Retinal pigment epithelial cell (primary cell): ENCODE measurements around the gene RPL18A.

ENCODE experiments used
- DNase-seq: peaks from one replicate; pipeline ENCODE4 v3.0.0-alpha.2; 2010; ENCODE audit warnings: low read depth
- H3K4me3 ChIP-seq: 2 replicates; pipeline ENCODE4 v1.5.1; 2011; ENCODE audit warnings: mild to moderate bottlenecking, low read length, control low read depth, moderate library complexity
- TF ChIP-seq, protein P1 (sequence below): conservative IDR thresholded peaks from 2 replicates; pipeline ENCODE4 v1.5.1; 2011; ENCODE audit warnings: low read depth, low read length, control low read depth, inconsistent platforms

Gene RPL18A

DNA sequence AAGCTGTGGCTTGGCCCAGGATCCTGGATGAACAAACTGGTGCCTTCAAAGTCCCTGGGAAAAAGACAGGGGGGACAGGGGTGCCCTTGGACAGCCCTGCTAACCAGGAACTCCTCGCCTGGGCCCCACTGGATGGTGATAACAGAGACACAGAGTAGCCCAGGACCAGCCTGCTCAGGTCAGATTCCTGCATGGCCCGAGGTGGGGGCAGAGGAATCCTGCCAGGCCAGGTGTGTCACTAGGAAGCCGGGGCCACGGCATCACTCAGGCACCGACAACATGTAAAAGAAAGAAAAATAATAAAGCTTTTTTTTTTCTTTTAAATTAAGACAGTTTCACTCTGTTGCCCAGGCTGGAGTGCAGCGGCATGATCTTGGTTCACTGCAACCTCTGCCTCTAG, 5.6 kb upstream of the RPL18A start:
- TF ChIP-seq, protein P1, sequence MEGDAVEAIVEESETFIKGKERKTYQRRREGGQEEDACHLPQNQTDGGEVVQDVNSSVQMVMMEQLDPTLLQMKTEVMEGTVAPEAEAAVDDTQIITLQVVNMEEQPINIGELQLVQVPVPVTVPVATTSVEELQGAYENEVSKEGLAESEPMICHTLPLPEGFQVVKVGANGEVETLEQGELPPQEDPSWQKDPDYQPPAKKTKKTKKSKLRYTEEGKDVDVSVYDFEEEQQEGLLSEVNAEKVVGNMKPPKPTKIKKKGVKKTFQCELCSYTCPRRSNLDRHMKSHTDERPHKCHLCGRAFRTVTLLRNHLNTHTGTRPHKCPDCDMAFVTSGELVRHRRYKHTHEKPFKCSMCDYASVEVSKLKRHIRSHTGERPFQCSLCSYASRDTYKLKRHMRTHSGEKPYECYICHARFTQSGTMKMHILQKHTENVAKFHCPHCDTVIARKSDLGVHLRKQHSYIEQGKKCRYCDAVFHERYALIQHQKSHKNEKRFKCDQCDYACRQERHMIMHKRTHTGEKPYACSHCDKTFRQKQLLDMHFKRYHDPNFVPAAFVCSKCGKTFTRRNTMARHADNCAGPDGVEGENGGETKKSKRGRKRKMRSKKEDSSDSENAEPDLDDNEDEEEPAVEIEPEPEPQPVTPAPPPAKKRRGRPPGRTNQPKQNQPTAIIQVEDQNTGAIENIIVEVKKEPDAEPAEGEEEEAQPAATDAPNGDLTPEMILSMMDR = no peak
- DNase-seq = no peak
- H3K4me3 ChIP-seq = no peak overlapping the region

DNA sequence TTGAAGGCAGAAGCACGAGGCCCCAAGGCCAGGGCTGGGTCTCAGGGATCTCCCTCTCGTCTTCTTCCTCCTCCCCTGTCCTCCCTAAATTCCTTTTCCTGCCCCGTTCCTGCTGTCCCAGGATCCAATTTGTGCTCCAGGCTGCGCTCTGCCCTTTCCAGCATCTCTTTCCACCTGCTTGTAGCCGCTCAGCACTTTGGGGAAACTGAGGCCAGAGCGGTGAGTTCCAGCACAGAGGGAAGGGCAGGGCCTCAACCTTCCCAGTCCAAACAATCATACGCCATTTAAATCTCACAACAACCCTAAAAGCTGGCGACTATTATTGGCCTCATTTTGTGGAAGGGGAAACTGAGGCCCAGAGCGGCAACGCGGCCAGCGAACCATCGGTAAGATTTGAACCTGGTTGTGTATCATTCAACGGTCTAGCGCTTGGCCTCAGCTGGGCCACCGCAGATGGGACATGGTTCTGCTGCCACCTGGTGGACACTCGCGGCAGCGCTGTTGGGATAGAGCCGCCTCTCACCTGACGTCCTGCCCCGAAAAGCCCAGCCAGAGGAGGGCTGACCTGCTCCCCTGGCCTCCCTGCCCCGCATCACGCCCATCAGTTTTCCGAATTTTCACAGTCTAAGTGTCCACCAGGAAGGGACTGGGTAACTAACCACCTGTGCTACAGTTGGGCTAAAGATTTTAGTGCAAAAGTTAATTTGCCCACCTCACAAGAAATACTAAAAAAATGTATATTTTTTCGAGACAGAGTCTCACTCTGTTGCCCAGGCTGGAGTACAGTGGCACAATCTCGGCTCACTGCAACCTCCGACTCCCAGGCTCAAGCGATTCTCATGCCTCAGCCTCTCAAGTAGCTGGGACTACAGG, 4.2 kb upstream of the RPL18A start:
- no peak overlapping the region for H3K4me3 ChIP-seq
- DNase-seq = no peak
- TF ChIP-seq, protein P1 = peak; percentile 92

DNA sequence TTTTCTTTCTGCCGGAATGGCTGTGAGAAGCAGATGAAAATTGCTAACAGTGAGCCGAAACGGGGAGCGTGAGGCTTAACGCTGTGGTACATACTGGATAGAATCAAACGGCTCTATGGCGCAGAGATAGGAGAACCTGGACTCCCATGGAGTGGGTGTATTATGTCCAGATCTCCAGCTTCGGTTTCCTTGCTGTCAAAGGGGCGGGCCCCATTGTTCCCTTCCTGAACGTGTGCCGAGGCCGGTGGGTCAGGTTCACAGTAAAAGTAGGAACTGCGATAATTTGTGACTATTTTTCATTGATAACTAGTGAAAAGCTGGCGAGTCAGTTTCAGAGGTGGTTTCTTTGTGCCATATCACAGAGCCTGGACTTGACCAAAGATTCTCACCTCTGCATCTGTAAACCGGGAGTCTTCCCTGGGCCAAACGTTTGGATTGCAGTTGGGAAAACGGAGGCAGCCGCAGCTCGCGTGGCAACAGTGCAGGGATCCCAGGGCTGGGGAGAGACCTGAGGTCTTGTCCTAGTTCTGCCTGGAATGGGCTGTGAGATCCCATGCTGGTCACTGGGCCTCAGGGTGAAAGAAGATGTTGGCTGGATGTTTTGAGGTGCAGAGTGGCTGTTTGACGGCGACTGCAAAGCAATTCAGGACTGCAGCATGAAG, 752 bp downstream of the RPL18A start:
- peak overlapping the region; percentile 98 for H3K4me3 ChIP-seq
- TF ChIP-seq, protein P1 = no peak
- DNase-seq = no peak

DNA sequence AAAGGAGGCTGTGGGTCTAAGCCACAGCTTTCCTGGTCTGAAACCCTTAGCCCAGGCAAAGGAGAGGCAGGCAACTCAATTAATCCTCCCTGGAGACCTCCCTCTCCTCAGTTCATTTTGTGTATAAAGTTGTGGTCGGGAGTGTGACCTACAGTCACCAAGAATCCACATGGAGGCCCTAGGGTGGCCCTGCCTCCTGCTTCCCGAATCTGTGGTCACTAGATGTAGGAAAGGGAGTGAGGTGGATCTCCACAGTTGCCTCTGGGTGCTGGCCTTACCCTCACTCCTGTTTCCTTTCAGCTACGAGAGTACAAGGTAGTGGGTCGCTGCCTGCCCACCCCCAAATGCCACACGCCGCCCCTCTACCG, 1.3 kb downstream of the RPL18A start:
- H3K4me3 ChIP-seq = peak overlapping the region; percentile 98
- TF ChIP-seq, protein P1 = no peak
- no peak for DNase-seq

DNA sequence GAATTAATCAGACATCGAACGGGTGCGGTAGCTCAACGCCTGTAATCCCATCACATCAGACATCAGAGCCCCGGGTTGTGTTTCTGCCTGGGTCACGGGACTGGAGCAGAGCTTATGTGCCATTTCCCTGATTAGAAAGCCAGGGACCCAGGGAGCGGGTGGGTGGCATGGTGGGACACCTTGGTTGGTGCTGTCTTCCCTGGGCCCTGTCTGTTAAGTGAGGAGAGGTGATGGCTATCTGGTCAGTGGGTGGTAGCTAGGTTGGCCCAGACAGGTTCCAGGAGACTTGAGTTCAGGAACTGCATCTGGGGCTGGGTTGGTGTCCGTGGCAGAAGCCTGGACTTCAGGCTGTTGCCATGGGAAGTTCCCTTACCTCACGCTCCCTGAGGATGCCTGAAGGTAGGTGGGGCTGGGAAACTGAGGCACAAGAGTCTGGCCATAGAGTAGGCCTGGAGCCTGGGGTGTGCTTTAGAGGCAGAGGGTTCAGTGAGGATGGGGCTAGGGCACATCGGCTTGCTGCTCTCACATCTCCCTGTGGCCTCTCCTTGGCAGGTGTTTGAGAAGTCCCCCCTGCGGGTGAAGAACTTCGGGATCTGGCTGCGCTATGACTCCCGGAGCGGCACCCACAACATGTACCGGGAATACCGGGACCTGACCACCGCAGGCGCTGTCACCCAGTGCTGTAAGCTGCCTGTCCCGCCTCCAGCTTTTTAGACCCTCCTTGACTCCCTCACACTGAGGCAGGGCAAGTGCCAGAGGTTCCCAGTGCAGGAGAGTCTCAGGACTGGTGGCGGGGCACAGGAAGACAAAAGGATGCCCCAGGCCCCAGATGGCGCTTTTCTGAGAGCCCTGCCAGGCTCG, 2.1 kb downstream of the RPL18A start:
- TF ChIP-seq, protein P1 = no peak
- DNase-seq = no peak
- H3K4me3 ChIP-seq = peak overlapping the region; percentile 98

DNA sequence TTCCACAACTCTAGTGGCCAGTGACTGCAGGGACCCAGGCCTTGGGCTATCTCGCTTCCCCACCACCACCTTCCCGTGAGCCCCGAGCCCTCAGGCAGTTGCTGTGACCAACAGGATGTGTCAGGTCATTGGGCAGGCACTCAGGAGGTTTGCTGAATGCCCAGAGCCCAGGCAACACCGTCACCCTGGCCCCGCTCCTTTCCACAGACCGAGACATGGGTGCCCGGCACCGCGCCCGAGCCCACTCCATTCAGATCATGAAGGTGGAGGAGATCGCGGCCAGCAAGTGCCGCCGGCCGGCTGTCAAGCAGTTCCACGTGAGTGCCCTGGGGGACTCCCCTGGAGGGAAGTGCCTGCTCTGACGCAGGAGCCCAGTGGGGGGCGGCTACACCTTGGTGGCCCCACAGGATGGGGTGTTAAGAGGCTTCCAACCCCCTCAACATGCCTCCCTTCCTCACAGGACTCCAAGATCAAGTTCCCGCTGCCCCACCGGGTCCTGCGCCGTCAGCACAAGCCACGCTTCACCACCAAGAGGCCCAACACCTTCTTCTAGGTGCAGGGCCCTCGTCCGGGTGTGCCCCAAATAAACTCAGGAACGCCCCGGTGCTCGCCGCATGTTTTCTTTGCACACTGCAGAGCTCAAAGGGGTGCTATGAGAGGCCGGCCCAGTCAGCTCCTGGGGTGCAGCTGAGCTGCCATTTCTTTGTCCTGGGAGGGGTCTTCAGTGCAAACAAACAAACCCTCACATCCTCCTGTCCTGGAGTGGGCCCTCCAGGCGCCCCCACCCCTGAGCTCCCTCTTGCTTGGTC, 3.2 kb downstream of the RPL18A start:
- TF ChIP-seq, protein P1 = no peak
- DNase-seq = no peak
- H3K4me3 ChIP-seq = no peak overlapping the region
